H1 (cell line): ENCODE measurements around the gene ANAPC16. TPM values are rescaled to one million over a fixed set of nuclear protein-coding genes. Genes with fewer than 3 reads are reported as not detected.
A peak's percentile ranks its signal among the peaks of the same experiment; 100 is the strongest.

Experiments used
- CTCF ChIA-PET: fragments of 300-600 bp; sonication (Branson Sonifier 250); formaldehyde crosslinking; loops from one replicate; lab custom pipeline; 2021; ENCODE audit not compliant: partially characterized antibody; lab: Charles Lee
- POLR2A ChIA-PET: fragments of 300-600 bp; sonication (Branson Sonifier 250); formaldehyde crosslinking; loops from one replicate; lab custom pipeline; 2021; ENCODE audit warnings: inconsistent platforms; ENCODE audit not compliant: partially characterized antibody; lab: Charles Lee
- DNase-seq, 2 experiments: peaks; one replicate each; pipeline versions ENCODE4 v3.0.0 to v3.0.0-alpha.2; 2010 to 2022; ENCODE audit warnings: low spot score in 2 of 2, low read depth in 1 of 2, mixed read lengths in 1 of 2
- FAIRE-seq: peaks from 2 replicates; lab custom pipeline; 2011; peaks lifted over from hg19 to GRCh38; lab: Jason Lieb, UNC
- H2AFZ ChIP-seq: 2 replicates; pipeline ENCODE4 v1.8.1; 2012; ENCODE audit warnings: low read length, inconsistent platforms
- H2AK5ac ChIP-seq: 2 replicates; pipeline ENCODE4 v1.6.1; 2013; ENCODE audit warnings: low read depth, low read length
- H2BK120ac ChIP-seq: replicated peaks from 2 replicates; pipeline ENCODE3; 2013; ENCODE audit warnings: low read depth, low read length, inconsistent platforms
- H2BK12ac ChIP-seq: 2 replicates; pipeline ENCODE4 v1.6.1; 2013; ENCODE audit warnings: low read depth, low read length
- H2BK15ac ChIP-seq: 2 replicates; pipeline ENCODE4 v1.6.1; 2013; ENCODE audit warnings: low read length
- H2BK20ac ChIP-seq: 2 replicates; pipeline ENCODE4 v1.6.1; 2013; ENCODE audit warnings: low read length
- H2BK5ac ChIP-seq: 2 replicates; pipeline ENCODE4 v1.6.1; 2013; ENCODE audit warnings: low read depth, low read length
- H3K14ac ChIP-seq: 2 replicates; pipeline ENCODE4 v1.6.1; 2013; ENCODE audit warnings: inconsistent platforms; ENCODE audit not compliant: insufficient read length
- H3K18ac ChIP-seq: 2 replicates; pipeline ENCODE4 v1.6.1; 2013; ENCODE audit warnings: low read length; ENCODE audit errors: extremely low read depth
- H3K23ac ChIP-seq: 2 replicates; pipeline ENCODE4 v1.6.1; 2013; ENCODE audit warnings: inconsistent platforms; ENCODE audit not compliant: insufficient read length
- H3K23me2 ChIP-seq: 2 replicates; pipeline ENCODE4 v1.6.1; 2013; ENCODE audit warnings: low read depth, low read length
- H3K27ac ChIP-seq: 2 replicates; pipeline ENCODE4 v1.6.1; 2011; ENCODE audit warnings: low read depth, low read length, inconsistent platforms
- H3K27me3 ChIP-seq, 4 experiments: replicated peaks in 1 of 4; 1 replicate in 1 of 4; 2 replicates in 3 of 4; pipeline versions ENCODE4 v1.6.1 to v1.8.1; 2011 to 2013; ENCODE audit warnings: low read length in 3 of 4, mild to moderate bottlenecking in 3 of 4, inconsistent platforms in 2 of 4, mixed read lengths in 2 of 4, moderate library complexity in 1 of 4; ENCODE audit not compliant: control insufficient read depth in 3 of 4, insufficient read depth in 3 of 4; ENCODE audit errors: extremely low read depth in 1 of 4
- H3K36me3 ChIP-seq, 4 experiments: 2 replicates each; pipeline versions ENCODE4 v1.6.1 to v1.8.1; 2011 to 2013; ENCODE audit warnings: mild to moderate bottlenecking in 4 of 4, low read length in 3 of 4, moderate library complexity in 2 of 4, control low read depth in 1 of 4, inconsistent platforms in 1 of 4; ENCODE audit not compliant: insufficient read depth in 4 of 4, control insufficient read depth in 2 of 4
- H3K4ac ChIP-seq: replicated peaks from 2 replicates; pipeline ENCODE3; 2013; ENCODE audit warnings: low read length, low read depth, mixed read lengths, inconsistent platforms; ENCODE audit not compliant: insufficient read length
- H3K4me1 ChIP-seq, 4 experiments: replicated peaks in 1 of 4; 1 replicate in 1 of 4; 2 replicates in 3 of 4; pipeline versions ENCODE4 v1.6.1 to v1.8.1; 2011 to 2013; ENCODE audit warnings: low read length in 3 of 4, inconsistent platforms in 2 of 4, mixed read lengths in 1 of 4; ENCODE audit not compliant: insufficient read depth in 4 of 4, control insufficient read depth in 3 of 4
- H3K4me2 ChIP-seq, 2 experiments: 2 replicates each; pipeline versions ENCODE4 v1.6.1 to v1.8.1; 2011 to 2013; ENCODE audit warnings: low read depth in 2 of 2, low read length in 2 of 2, control low read depth in 1 of 2, inconsistent platforms in 1 of 2, mild to moderate bottlenecking in 1 of 2; ENCODE audit not compliant: insufficient read depth in 1 of 2
- H3K4me3 ChIP-seq, 4 experiments: fragments of 200-600, 300-600 bp in 1 of 4; sonication (generic), shearing (Covaris generic), sonication (Bioruptor Twin) in 1 of 4; 2 replicates each; pipeline versions ENCODE4 v1.5.1 to v1.8.1; 2011 to 2016; ENCODE audit warnings: low read length in 4 of 4, low read depth in 3 of 4, control low read depth in 2 of 4, inconsistent platforms in 2 of 4, mild to moderate bottlenecking in 2 of 4, mixed read lengths in 1 of 4, moderate library complexity in 1 of 4; ENCODE audit not compliant: insufficient read depth in 2 of 4; ENCODE audit errors: extremely low read depth in 1 of 4
- H3K56ac ChIP-seq: replicated peaks from 2 replicates; pipeline ENCODE3; 2013; ENCODE audit warnings: low read depth, mild to moderate bottlenecking, mixed read lengths, low read length, inconsistent platforms; ENCODE audit not compliant: insufficient read length
- H3K79me1 ChIP-seq: 2 replicates; pipeline ENCODE4 v1.6.1; 2013; ENCODE audit warnings: low read depth, low read length, control low read depth
- H3K79me2 ChIP-seq, 2 experiments: 2 replicates each; pipeline versions ENCODE4 v1.6.1 to v1.8.1; 2012 to 2013; ENCODE audit warnings: low read length in 2 of 2, mild to moderate bottlenecking in 2 of 2, inconsistent platforms in 1 of 2; ENCODE audit not compliant: insufficient read depth in 2 of 2, control insufficient read depth in 1 of 2
- H3K9ac ChIP-seq, 4 experiments: replicated peaks in 1 of 4; 1 replicate in 1 of 4; 2 replicates in 3 of 4; pipeline versions ENCODE4 v1.6.1 to v1.8.1; 2011 to 2013; ENCODE audit warnings: low read depth in 3 of 4, low read length in 3 of 4, control low read depth in 2 of 4, mild to moderate bottlenecking in 2 of 4, moderate library complexity in 2 of 4, inconsistent platforms in 1 of 4; ENCODE audit errors: extremely low read depth in 1 of 4
- H3K9me3 ChIP-seq, 2 experiments: 2 replicates each; pipeline versions ENCODE4 v1.6.1 to v1.8.1; 2012 to 2013; ENCODE audit warnings: mild to moderate bottlenecking in 2 of 2, moderate library complexity in 2 of 2, control low read depth in 1 of 2, inconsistent platforms in 1 of 2, low read depth in 1 of 2, low read length in 1 of 2, mixed read lengths in 1 of 2; ENCODE audit not compliant: insufficient read depth in 2 of 2
- H4K20me1 ChIP-seq, 2 experiments: replicated peaks in 1 of 2; 2 replicates each; pipeline versions ENCODE3 to v1.8.1; 2011 to 2013; ENCODE audit warnings: inconsistent platforms in 2 of 2, low read length in 2 of 2, mild to moderate bottlenecking in 1 of 2; ENCODE audit not compliant: insufficient read depth in 2 of 2, control insufficient read depth in 1 of 2
- H4K5ac ChIP-seq: 2 replicates; pipeline ENCODE4 v1.6.1; 2013; ENCODE audit warnings: low read length, low read depth, mixed read lengths, inconsistent platforms; ENCODE audit not compliant: insufficient read length
- H4K8ac ChIP-seq: 2 replicates; pipeline ENCODE4 v1.8.0; 2013; ENCODE audit warnings: mild to moderate bottlenecking, moderate library complexity, low read length, inconsistent platforms; ENCODE audit not compliant: insufficient read depth; ENCODE audit errors: extremely low read depth
- H4K91ac ChIP-seq: replicated peaks from 2 replicates; pipeline ENCODE3; 2013; ENCODE audit warnings: low read length, mixed read lengths, inconsistent platforms; ENCODE audit not compliant: insufficient read length
- POU5F1 ChIP-seq: IDR thresholded peaks from 2 replicates; pipeline ENCODE4 v1.6.1; 2011; ENCODE audit warnings: low read depth, mild to moderate bottlenecking, low read length, moderate library complexity
- RAD21 ChIP-seq, 2 experiments: IDR thresholded peaks in 1 of 2; conservative IDR thresholded peaks in 1 of 2; 2 replicates each; pipeline ENCODE4 v1.6.1; 2011; ENCODE audit warnings: low read depth in 2 of 2, low read length in 2 of 2, improper control_type of control experiment in 1 of 2, inconsistent platforms in 1 of 2, mild to moderate bottlenecking in 1 of 2, moderate library complexity in 1 of 2
- whole genome bisulfite sequencing, 2 experiments: shearing (Covaris generic) in 1 of 2; methylation state at CpG; one replicate each; pipeline versions ENCODE4 v1.1.6 to v1.1.7; 2013 to 2015; ENCODE audit warnings: low lambda C conversion rate in 2 of 2, mixed read lengths in 2 of 2, inconsistent platforms in 1 of 2, low coverage in 1 of 2, missing lambda C conversion rate in 1 of 2; ENCODE audit not compliant: insufficient replicate concordance in 2 of 2, insufficient coverage in 1 of 2, insufficient read length in 1 of 2; ENCODE audit errors: extremely low coverage in 1 of 2, missing lambda C conversion rate in 1 of 2; 5-methylcytosine and 5-hydroxymethylcytosine counted together
- polyA plus RNA-seq, 7 experiments: library from polyadenylated mRNA; depleted of rRNA in 3 of 7; stranded (reverse) in 5 of 7; unstranded in 2 of 7; fragments of >200 nt in 5 of 7; fragments of 200-250 nt in 2 of 7; gene quantifications; 1 replicate in 5 of 7; 2 replicates in 1 of 7; 4 replicates in 1 of 7; pipeline versions ENCODE4 v1.2.1 to v1.2.3, GENCODE V29; 2011 to 2013; ENCODE audit warnings: missing spikeins in 2 of 7, mixed read lengths in 2 of 7
- total RNA-seq: library from RNA; stranded (reverse); fragmentation: NEBNext Ultra II Directional; extraction: Animal tissue kit (Norgen Biotek cat#: 25700); gene quantifications from 2 replicates; pipeline ENCODE4 v1.2.1, GENCODE V29; 2021

The ANAPC16 gene
- total and polyA plus RNA-seq, 2 of the 8 experiments (the other 6 are each of a cell fraction or from before 2014, with no cell fraction given), result 53.1 to 57.4 TPM

DNA sequence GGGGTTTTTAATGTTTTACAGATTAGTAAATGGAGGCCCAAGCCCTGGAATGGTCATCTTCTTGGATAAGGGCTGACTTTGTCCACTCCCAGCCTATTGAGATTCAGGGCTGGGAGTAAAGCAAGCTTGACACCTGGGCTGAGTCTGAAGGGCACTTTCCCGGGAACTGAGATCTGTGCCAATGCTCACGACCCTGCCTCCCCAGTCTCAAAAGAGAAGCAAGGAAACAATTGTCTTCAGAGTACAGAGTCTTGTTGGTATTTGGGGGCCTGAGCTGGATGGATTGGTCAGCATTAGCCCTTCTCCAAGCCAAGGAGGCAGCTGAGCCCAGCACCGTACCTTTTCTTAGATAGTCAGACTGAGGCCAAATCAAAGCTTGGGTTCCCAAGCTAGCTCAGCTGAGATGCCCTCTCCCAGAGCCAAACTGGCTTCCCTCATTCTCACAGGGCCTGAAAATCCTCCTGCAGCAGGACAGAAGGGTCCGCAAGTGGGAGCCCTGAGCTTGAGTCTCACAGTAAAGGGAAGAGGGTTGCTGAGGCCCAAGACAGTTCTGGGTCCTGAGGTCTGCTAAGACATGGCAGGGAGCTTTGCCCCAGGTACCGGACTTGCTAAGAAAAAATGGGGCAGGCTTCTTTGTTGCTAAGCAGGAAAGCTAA lies 61.7 kb downstream of the ANAPC16 start:
- POLR2A ChIA-PET, result interaction anchor here (0.6 to 16.4 kb wide), 14 partner anchors 13 to 127 kb away, joined by 3 to 895 read pairs (median 4); partner anchors contain the start of genes ANAPC16 and ASCC1
- 90% methylated on average over 5 of the region's 5 CpGs; no CpG with 5 or more reads in 1 of the 2 experiments for WGBS, 2 experiments
- Histone ChIP-seq H2AK5ac (no peak overlapping the region), H3K79me2 (peaks cover 0 to 19% of the 10 kb centered on the region in 2 experiments; a peak in 3 of 4 replicates), H3K4me3 (no peak overlapping the region), H2BK120ac (no peak overlapping the region), H2AFZ (no peak overlapping the region), H2BK5ac (no peak overlapping the region), H4K8ac (peak overlapping the region; percentile 38; the same call in 1 of the 2 replicates), H4K20me1 (peaks cover 15 to 23% of the 10 kb centered on the region in 2 experiments), H3K79me1 (no peaks in the 10 kb centered on the region)
- TF ChIP-seq RAD21 (IDR thresholded peaks at IDR 0.05 in 1 of 2, conservative IDR thresholded peaks at IDR 0.05 in 1 of 2; ENCODE audit: low read depth in 2 of 2, low read length in 2 of 2), result peak in 1 of 2 experiments; percentile 17; a peak in 1 of 4 replicates
- TF ChIP-seq POU5F1, result no peak
- TF ChIP-seq, all 59 proteins: peak for 1
- FAIRE-seq (no peak), DNase-seq (no peak)
- Histone ChIP-seq H4K5ac (no peak overlapping the region), H3K9me3 (no peaks in the 10 kb centered on the region), H3K4me2 (no peak overlapping the region; a peak in 1 of 4 replicates), H3K23me2 (peaks cover 20% of the 10 kb centered on the region), H2BK20ac (no peak overlapping the region), H3K36me3 (peaks cover 3 to 20% (median 10%) of the 10 kb centered on the region in 4 experiments; a peak in 7 of 8 replicates), H3K4ac (no peak overlapping the region), H3K9ac (no peak overlapping the region), H3K18ac (no peak overlapping the region), H3K4me1 (peaks cover 0 to 18% (median 10%) of the 10 kb centered on the region in 4 experiments; a peak in 6 of 7 replicates), H3K14ac (no peak overlapping the region), H2BK15ac (peak overlapping the region; percentile 37; the same call in 1 of the 2 replicates), H3K56ac (no peak overlapping the region), H3K23ac (no peak overlapping the region), H3K27ac (no peak overlapping the region), H3K27me3 (no peaks in the 10 kb centered on the region), H2BK12ac (no peak overlapping the region), H4K91ac (no peak overlapping the region)
- CTCF ChIA-PET, result interaction anchor here (0.6 to 5.0 kb wide), 11 partner anchors 8 to 201 kb away, joined by 3 to 34 read pairs (median 4); no protein-coding TSS in a partner anchor
